ENCODE data around the gene GARRE1.

- TF ChIP-seq EZH2 (IDR thresholded peaks at IDR 0.05; ENCODE audit: borderline replicate concordance) (no peak), CTCF (IDR thresholded peaks at IDR 0.05; ENCODE audit: poor library complexity) (no peak), EZH2phosphoT487 (IDR thresholded peaks at IDR 0.05; ENCODE audit: low read depth, severe bottlenecking, unreplicated experiment) (no peak)
These were observed 18.0 kb upstream of the GARRE1 start for GRCh38 chr19:34236035-34236987.
